ENCODE results near the gene ROPN1B.
"Not testable (repeated sequence)": the region's sequence is repeated elsewhere in the genome, so short reads cannot be mapped to it uniquely, and the experiment has no call there.

DNA sequence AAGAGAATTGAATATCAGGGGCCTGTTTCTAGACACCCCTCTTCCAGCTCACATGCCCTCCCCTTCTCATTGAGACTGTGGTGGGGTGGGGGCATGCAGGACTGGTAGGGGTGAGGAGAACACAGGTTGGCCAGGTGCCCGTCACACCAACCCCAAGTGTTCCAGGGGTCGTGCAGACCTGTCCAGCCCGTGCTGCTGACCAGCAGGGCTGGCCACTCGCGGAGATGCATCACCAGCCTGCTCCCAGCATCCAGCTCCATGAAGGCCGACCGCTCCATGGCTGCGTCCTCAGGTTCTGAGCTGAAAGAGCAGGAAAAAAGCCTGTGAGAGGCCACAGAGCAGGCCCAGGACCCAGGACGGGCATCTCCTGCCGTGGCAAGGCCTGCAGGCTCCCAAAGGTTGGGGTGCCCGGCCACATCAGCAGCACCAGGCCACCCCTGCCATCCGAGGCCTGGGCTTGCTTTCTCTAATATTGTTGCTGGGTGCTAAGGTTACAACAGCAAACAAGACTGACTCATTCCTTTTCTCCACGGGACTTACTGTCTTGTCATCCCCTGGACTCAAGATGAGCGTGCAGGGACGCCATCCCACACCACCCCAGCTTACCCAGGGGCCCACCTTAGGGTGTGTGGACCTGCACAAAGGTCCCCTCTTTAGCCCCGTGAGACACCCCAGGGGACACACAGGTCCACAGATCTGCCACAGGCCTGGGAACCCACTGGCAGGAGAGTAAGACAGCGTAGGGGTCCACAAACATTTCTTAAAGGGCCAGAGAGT lies 35.4 kb upstream of the ROPN1B start:
- TF ChIP-seq, protein P1, sequence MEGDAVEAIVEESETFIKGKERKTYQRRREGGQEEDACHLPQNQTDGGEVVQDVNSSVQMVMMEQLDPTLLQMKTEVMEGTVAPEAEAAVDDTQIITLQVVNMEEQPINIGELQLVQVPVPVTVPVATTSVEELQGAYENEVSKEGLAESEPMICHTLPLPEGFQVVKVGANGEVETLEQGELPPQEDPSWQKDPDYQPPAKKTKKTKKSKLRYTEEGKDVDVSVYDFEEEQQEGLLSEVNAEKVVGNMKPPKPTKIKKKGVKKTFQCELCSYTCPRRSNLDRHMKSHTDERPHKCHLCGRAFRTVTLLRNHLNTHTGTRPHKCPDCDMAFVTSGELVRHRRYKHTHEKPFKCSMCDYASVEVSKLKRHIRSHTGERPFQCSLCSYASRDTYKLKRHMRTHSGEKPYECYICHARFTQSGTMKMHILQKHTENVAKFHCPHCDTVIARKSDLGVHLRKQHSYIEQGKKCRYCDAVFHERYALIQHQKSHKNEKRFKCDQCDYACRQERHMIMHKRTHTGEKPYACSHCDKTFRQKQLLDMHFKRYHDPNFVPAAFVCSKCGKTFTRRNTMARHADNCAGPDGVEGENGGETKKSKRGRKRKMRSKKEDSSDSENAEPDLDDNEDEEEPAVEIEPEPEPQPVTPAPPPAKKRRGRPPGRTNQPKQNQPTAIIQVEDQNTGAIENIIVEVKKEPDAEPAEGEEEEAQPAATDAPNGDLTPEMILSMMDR (conservative IDR thresholded peaks at IDR 0.05 in 1 of 2, IDR thresholded peaks at IDR 0.05 in 1 of 2; ENCODE audit: low read depth in 1 of 2, low read length in 2 of 2), result not testable (repeated sequence)
- TF ChIP-seq EZH2 (IDR thresholded peaks at IDR 0.05; ENCODE audit: low read length, missing control alignments), result not testable (repeated sequence)

Data from fibroblast of lung (primary cell).